ENCODE measurements around the gene BLOC1S4. TPM values are rescaled to one million over a fixed set of nuclear protein-coding genes. Genes with fewer than 3 reads are reported as not detected.

Gene BLOC1S4
- total and polyA plus RNA-seq, 2 donors (not counting 1 experiment from before 2014, with no cell fraction given): 26.3 to 35.5 TPM

DNA sequence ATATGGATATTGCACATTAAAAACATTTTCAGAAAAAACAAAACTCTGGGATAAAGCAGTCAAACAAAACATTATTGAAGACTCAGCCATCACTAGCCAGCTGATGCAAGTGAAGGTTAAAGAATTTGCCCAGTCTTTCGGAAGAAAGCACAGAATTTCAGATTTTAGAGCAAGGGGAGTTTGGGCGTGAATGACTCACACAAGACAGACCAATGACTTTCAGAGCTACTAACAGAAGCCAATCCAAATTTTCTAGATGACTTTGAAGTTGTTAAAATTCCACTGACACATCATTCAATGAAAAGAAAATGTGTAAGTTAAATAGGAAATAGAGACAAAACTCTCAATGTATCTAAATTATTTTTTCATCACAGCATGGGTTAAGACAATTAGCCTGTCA, 10.3 kb upstream of the BLOC1S4 start:
- 100% methylated on average over 1 of the region's 2 CpGs for WGBS (ENCODE audit: insufficient coverage)
- H3K9me3 Mint-ChIP-seq (ENCODE audit: insufficient read depth): no peaks in the 10 kb centered on the region
- Histone ChIP-seq H3K27me3 (replicated peaks in 1 of 4; ENCODE audit: control extremely low read depth in 1 of 4, control insufficient read depth in 3 of 4, insufficient read depth in 4 of 4, low read length in 3 of 4) (no peaks in the 10 kb centered on the region), H3K4me2 (replicated peaks; ENCODE audit: low read depth, low read length, poor library complexity, severe bottlenecking) (no peak overlapping the region), H2AFZ (ENCODE audit: insufficient read depth, low read depth, low read length, poor library complexity, severe bottlenecking) (no peak overlapping the region), H3K4me3 (ENCODE audit: control extremely low read depth in 1 of 5, extremely low read depth in 1 of 5, insufficient read depth in 1 of 5, low read depth in 2 of 5, low read length in 4 of 5) (no peak overlapping the region), H3K36me3 (replicated peaks in 1 of 2; ENCODE audit: control extremely low read depth in 1 of 2, control insufficient read depth in 1 of 2, extremely low read depth in 1 of 2, insufficient read depth in 2 of 2, low read length in 1 of 2) (peaks cover 6 to 12% of the 10 kb centered on the region in 2 experiments), H3K79me2 (ENCODE audit: control insufficient read depth, insufficient read depth, low read length) (peaks cover 65% of the 10 kb centered on the region), H3K9me3 (ENCODE audit: control extremely low read depth in 1 of 3, control insufficient read depth in 2 of 3, insufficient read depth in 1 of 3, low read length in 2 of 3) (peaks cover 0 to 5% (median 0%) of the 10 kb centered on the region in 3 donors), H4K20me1 (ENCODE audit: control insufficient read depth, insufficient read depth, low read length, poor library complexity, severe bottlenecking) (peaks cover 4% of the 10 kb centered on the region), H3K4me1 (ENCODE audit: control insufficient read depth in 2 of 2, insufficient read depth in 2 of 2, low read length in 2 of 2) (peaks cover 30 to 34% of the 10 kb centered on the region in 2 donors), H3K9ac (ENCODE audit: low read length) (no peak overlapping the region), H3K27ac (ENCODE audit: low read length in 2 of 2) (no peak overlapping the region)
- ATAC-seq (ENCODE audit: low read depth): no peak
- ChIA-PET POLR2A (no interaction called here), CTCF (interaction anchor here (1.2 kb wide), 1 partner anchor 11 kb away, joined by 4 read pairs; the partner anchor contains the start of gene BLOC1S4)
- intact Hi-C loops (cut with micrococcal nuclease): no loop called here
- no peak for DNase-seq
- no peak overlapping the region for H3K27ac Mint-ChIP-seq
- H3K27me3 Mint-ChIP-seq: no peaks in the 10 kb centered on the region
- H3K4me1 Mint-ChIP-seq: peaks cover 53% of the 10 kb centered on the region
- TF ChIP-seq, protein P1, sequence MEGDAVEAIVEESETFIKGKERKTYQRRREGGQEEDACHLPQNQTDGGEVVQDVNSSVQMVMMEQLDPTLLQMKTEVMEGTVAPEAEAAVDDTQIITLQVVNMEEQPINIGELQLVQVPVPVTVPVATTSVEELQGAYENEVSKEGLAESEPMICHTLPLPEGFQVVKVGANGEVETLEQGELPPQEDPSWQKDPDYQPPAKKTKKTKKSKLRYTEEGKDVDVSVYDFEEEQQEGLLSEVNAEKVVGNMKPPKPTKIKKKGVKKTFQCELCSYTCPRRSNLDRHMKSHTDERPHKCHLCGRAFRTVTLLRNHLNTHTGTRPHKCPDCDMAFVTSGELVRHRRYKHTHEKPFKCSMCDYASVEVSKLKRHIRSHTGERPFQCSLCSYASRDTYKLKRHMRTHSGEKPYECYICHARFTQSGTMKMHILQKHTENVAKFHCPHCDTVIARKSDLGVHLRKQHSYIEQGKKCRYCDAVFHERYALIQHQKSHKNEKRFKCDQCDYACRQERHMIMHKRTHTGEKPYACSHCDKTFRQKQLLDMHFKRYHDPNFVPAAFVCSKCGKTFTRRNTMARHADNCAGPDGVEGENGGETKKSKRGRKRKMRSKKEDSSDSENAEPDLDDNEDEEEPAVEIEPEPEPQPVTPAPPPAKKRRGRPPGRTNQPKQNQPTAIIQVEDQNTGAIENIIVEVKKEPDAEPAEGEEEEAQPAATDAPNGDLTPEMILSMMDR (IDR thresholded peaks at IDR 0.05): no peak
- no peak for TF ChIP-seq EZH2 (IDR thresholded peaks at IDR 0.05; ENCODE audit: borderline replicate concordance, insufficient read depth, low read depth, low read length, poor library complexity, severe bottlenecking)
- no peak overlapping the region for H3K4me3 Mint-ChIP-seq

GRCh38 chr4:6706173-6706572, 9.8 kb upstream of the BLOC1S4 start:
- Histone ChIP-seq H3K27ac (ENCODE audit: low read length in 2 of 2) (no peak overlapping the region), H3K4me2 (replicated peaks; ENCODE audit: low read depth, low read length, poor library complexity, severe bottlenecking) (no peak overlapping the region), H3K36me3 (replicated peaks in 1 of 2; ENCODE audit: control extremely low read depth in 1 of 2, control insufficient read depth in 1 of 2, extremely low read depth in 1 of 2, insufficient read depth in 2 of 2, low read length in 1 of 2) (peaks cover 6 to 12% of the 10 kb centered on the region in 2 experiments), H3K79me2 (ENCODE audit: control insufficient read depth, insufficient read depth, low read length) (peaks cover 65% of the 10 kb centered on the region), H3K9me3 (ENCODE audit: control extremely low read depth in 1 of 3, control insufficient read depth in 2 of 3, insufficient read depth in 1 of 3, low read length in 2 of 3) (peaks cover 0 to 5% (median 0%) of the 10 kb centered on the region in 3 donors), H4K20me1 (ENCODE audit: control insufficient read depth, insufficient read depth, low read length, poor library complexity, severe bottlenecking) (peaks cover 4% of the 10 kb centered on the region), H3K9ac (ENCODE audit: low read length) (no peak overlapping the region), H2AFZ (ENCODE audit: insufficient read depth, low read depth, low read length, poor library complexity, severe bottlenecking) (no peak overlapping the region), H3K4me1 (ENCODE audit: control insufficient read depth in 2 of 2, insufficient read depth in 2 of 2, low read length in 2 of 2) (peaks cover 32 to 36% of the 10 kb centered on the region in 2 donors), H3K4me3 (ENCODE audit: control extremely low read depth in 1 of 5, extremely low read depth in 1 of 5, insufficient read depth in 1 of 5, low read depth in 2 of 5, low read length in 4 of 5) (no peak overlapping the region), H3K27me3 (replicated peaks in 1 of 4; ENCODE audit: control extremely low read depth in 1 of 4, control insufficient read depth in 3 of 4, insufficient read depth in 4 of 4, low read length in 3 of 4) (no peaks in the 10 kb centered on the region)
- Mint-ChIP-seq H3K9me3 (ENCODE audit: insufficient read depth) (peaks cover 3% of the 10 kb centered on the region), H3K4me1 (peaks cover 58% of the 10 kb centered on the region), H3K4me3 (no peak overlapping the region), H3K27ac (no peak overlapping the region), H3K27me3 (no peaks in the 10 kb centered on the region)
- ATAC-seq (ENCODE audit: low read depth) (no peak), DNase-seq (no peak)
- WGBS (ENCODE audit: insufficient coverage): no CpG with 5 or more reads among the region's 5 CpGs
- POLR2A ChIA-PET: no interaction called here
- TF ChIP-seq, protein P1 (IDR thresholded peaks at IDR 0.05): no peak
- TF ChIP-seq EZH2 (IDR thresholded peaks at IDR 0.05; ENCODE audit: borderline replicate concordance, insufficient read depth, low read depth, low read length, poor library complexity, severe bottlenecking): no peak
- intact Hi-C loops (cut with micrococcal nuclease): no loop called here
- CTCF ChIA-PET: interaction anchor here (1.2 kb wide), 2 partner anchors 10 to 12 kb away, joined by 3 to 4 read pairs; partner anchors contain the start of gene BLOC1S4
